NCI-H1436 (cell line): Measurements from ENCODE around the gene TFEB.
"Not testable (repeated sequence)": the region's sequence is repeated elsewhere in the genome, so short reads cannot be mapped to it uniquely, and the experiment has no call there.

ENCODE experiments used
- DNase-seq: peaks from one replicate; lab custom pipeline; 2025; lab: John Stamatoyannopoulos, UW

TFEB gene

DNA sequence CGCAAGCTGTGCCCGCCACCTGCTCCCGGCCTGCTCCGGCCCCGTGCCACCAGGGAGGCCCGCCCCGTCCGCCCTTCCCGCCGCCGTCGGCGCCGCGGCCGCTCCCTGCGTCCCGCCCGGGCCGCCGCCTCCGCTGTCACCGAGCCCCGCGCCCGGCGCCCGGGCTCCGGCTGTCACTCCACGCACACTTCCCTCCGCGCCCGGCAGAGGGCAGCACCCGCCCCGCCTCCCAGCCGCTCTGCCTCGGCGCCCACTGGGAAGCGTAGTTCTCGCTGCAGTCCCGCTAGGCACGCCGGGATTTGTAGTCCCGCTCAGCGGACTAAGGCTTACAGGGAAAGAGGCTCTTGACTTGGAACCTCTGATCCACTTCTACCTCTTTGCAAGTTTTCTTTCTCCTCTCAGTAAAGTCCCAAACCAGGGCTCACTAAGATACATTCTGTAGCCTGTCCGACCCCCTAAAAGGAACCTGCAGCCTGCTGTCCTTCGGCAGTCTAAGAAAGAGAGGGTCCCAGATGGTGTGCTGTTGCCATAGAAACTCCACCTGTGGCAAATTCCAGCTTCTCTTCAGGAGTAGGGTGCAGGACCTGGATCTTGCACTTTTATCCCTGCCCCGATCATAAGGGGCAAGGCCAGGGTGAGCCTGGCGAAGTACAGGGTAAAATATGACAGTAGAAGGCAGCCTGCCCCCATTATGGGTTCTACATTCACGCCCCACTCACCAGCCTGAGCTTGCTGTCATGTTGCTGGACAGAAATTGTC is at the start of gene TFEB:
Gene TFEB, minus strand, starts transcription at position 182 of the 759 bp plus-strand sequence. CDS start 44,395 bp downstream, outside the sequence.
- DNase-seq, result peak; percentile 83

DNA sequence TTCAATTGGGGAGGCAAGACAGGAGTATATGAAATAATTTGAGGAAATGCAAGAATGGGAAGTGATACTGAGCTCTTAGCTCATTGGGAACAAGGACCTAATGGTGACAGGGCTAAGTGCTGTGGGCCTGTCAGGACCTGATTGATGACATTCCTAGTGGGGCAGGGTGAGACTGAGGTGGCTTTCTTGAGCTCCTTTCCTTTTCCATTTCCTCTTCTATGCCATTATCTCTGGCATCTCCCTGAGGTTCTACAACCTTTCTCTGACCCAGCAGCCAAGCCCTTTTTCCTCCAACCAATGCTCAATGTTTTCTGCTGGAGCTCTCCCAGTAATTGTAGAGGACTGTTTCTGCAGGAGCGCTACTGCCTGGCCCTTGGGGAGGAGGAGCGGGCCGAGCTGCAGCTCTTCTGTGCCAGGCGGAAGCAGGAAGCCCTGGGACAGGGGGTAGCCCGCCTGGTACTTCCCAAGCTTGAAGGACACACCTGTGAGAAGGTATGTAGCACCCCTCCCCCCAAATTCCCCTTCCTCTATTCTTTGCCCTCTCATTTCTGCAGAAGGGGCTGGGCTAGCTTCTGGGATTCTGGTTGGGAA is 49.3 kb upstream of the TFEB start:
- no peak for DNase-seq

DNA sequence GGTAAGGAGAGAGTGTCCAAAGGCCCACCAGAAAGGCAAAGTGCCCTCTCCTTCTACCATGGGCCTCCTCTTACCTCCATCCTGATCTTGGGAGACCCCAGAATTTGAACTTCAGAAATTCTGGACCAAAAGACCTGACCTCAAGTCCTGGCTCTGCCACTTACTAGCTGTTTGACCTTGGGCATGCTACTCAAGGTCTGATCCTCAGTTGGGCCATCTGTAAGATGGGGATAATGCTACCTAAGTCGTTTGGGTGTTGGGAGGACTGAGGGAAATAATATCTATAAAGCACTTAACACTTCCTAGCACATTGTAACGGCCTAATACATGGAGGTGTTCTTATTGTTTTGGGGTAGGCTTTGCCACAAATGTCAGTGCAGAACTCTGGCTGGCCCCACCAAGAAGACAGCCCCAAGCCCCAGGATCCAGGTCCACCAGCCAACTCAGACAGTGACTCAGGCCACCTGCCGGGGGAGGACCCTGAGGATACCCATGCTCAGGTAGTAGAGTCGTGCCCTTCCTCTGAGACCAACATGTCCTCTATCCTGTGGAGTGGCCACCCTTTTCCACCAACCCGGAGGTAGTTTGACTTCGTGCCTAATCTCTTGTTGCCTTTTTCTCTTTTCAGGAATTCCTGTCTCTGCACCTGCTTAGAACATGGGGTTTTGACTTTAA is 47.8 kb upstream of the TFEB start:
- DNase-seq, result no peak

DNA sequence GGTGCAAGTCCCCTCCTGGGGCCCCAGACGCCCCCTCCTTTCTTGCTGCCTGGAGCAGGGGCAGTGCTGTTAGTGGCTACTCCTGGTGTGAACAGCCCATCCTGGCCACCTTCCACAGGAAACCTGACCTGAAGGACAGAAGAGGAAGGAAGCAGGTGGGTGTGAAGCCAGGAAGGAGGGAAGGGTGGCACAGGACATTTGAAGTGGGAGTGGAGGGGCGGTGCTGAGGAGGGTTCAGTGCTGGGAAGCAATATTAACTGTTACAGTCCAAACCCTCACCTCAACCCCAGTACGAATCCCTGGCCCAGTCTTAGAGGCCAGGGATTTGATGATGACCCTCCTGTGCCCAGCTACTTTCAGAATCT is 45.9 kb upstream of the TFEB start:
- no peak for DNase-seq

DNA sequence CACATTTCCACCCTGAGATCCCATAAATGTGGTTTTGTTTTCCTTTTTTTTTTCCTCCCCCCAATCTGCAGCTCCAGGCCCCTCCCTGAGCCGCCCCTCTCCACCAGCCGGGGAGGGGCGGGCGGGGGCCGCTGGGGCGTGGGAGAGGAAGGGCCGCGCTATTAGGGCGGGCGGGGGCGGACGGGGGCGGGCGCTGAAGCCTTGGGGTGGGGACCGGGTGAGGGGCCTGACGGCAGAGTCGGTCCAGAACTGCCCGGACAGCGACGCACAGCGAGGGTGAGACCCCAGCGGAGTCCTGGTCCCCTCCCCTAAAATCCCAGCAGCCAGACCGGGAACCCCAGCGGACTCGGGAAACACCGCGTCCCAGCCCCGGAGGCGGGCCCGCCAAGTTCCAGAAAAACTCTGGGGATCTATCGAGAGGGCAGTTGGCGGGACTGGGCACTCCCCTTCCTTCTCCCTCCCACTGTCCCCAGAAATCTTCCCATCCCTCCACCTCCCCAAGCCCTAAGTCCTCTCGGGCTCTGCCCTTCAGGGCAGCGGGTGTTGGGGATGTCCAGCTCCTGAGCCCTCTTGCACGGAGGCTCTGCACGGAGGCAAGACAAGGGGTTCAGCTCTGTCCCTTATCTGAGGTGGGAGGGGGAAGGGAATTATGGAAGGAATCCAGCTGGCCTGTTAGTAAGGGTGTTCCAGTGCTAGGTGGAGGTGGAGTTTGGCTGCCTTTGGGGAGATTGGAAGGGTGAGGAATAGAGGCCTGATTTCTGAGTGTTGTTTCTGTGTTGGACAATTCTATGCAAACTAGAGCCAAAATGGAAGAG is 45.4 kb upstream of the TFEB start, which contains the start of gene PRICKLE4:
Gene PRICKLE4, plus strand, starts transcription at position 232 of the 815 bp plus-strand sequence. CDS start 2,692 bp downstream, outside the sequence.
- DNase-seq, result no peak

DNA sequence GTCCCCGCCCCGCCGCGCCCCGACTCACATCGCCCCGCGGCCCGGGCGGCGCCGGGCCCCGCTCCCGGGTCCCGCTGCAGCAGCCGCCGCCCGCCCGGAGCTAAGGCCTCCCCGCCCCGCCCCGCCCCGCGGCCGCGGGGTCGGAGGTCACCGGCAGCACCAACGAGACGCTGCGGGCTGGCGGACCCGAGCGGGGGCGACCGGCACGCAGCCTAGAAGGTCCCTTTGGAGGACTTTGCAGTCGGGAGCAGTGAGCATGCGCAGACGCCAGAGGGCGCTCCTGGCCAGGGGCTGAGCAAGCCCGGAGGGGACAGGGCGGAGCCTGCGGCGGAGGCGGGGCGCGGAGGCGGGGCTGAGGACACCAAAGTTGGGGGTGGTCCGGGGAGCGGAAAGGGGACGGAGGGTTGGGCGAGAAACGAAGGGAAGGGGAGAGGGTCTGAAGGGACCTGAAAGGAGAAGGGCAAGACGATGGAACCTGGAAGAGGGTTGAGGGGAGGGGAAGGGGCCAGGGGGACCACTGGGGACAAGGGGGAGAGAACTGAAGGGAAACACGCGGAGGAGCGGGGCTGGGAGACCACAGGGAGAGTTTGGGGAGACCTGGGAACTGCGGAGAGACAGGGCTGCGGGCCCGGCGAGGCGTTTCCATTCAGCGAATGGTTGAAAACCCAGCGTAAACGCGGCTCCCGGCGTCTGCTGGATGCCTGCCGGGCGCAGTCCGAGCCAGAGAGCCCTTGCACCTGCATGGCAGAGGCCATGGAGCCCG is 44.6 kb upstream of the TFEB start, which contains the start of gene FRS3:
Gene FRS3, minus strand, starts transcription at position 113 of the 763 bp plus-strand sequence. CDS start 2,913 bp downstream, outside the sequence.
- DNase-seq, result peak; percentile 91

DNA sequence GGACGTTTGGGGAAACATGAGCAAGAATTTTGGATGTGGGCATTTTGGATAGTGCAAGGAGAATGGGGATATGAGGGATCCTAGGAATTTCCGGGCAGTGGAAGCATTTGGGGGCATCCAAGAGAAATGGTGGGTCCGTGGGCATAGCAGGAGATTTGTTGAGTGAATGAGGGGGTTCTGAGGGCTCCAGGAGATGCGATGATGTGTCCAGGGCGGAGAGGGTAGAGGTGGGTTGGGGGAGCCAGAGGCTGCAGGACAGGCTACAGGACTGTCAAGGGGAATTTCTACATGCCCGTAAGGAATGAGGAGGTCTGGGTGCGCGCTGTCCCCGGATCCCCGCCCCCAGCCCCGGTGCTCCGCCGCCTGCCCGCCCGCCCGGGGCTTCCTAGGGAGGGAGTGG is 43.9 kb upstream of the TFEB start:
- DNase-seq, result no peak

DNA sequence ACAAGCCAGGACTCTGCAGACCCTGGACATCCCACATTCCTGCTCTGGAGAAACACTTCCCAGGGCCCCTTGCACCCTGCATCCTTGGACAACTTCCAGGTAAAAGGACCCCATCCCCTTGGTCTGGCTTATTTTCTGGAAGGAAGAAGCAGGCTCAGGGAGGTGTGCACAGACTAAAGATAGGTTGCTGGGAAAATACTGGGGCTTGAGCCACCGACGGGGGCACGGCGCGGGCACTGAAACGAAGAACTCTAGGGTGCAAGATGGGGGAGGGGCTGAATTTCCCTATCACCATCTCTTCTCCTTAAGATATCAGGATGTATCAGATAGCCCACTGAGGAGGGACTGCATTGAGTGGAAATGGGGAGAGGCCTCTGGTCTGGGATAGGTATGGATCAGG is 43.5 kb upstream of the TFEB start:
- DNase-seq, result no peak

DNA sequence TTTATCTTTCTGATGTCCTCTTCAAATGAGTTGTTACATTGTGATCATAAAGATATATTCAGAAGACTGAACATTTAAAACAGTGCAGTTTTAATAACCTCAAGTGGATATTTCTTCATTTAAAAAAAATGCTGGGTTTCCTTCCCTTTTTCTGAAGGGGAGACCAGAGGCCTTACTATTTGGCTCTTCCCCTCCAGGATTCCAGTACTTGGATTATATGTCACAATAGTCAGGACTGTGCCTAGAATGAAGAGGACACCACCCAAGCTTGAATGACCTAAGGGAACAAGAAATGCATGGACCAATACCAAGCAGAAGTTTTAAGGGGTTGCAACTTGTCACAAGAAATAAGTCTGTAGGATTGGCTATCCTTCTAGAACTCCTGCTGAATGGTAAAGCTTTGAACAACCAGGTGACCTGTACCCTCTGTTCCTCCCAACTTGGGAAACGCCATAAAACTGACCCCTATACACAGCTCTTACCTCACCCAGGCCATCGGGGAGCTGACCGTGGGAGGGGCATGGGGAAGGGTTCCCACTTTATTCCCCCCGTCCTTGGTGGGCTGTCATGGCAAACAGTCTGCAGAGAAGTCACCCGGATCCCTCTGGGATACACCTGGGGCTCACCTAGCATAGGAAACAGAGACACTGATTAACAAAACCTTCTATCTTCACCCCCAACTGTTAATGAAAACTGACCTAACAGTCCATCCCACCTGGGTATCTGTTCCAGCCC is 42.3 kb upstream of the TFEB start:
- DNase-seq, result no peak

DNA sequence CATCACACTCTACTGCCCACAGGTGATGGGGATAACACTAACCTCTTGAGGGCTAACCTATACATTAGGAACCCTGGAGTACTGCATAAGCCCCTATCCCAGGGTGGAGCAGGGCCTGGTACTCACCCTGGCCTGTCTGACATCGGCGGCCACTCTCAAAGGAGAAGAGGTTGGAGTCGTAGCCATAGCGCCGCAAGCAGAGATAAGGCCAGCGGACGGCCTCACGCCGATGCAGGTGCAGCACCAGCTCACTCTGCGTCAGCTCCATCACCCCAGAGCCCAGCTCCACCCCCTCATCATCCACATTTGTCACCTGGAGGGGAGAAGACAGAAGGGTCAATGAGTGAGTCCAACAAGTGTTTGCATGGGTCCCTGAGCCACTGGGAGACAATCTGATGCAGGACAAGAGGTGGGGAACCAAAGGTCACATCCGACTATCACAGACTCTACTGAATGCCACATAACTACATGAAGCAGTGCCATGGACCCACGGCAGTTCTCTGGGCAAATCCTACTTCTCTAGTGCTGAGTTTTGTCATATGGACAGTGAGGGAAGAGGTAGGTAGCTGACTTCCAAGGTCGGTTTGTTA is 40.0 kb upstream of the TFEB start:
- no peak for DNase-seq

DNA sequence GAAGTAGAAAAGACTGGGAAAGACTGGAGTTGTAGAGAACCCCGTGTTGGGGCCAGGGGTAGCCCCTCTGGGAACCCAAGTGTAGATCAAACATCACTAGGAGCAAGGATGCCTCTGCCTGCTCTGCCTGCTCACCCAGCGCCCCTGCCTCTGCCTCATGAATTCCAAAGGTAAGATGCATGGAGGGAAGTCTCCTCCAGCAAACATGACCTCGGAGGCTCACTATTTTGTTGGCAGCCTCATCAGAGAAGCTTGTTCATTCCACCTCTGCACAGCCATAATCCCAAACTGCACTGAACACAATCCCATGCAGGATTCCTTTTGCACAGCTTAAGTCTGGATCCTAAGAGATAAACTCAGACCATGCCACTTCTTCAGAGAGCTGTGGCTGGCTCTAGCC is 39.4 kb upstream of the TFEB start:
- DNase-seq, result no peak

DNA sequence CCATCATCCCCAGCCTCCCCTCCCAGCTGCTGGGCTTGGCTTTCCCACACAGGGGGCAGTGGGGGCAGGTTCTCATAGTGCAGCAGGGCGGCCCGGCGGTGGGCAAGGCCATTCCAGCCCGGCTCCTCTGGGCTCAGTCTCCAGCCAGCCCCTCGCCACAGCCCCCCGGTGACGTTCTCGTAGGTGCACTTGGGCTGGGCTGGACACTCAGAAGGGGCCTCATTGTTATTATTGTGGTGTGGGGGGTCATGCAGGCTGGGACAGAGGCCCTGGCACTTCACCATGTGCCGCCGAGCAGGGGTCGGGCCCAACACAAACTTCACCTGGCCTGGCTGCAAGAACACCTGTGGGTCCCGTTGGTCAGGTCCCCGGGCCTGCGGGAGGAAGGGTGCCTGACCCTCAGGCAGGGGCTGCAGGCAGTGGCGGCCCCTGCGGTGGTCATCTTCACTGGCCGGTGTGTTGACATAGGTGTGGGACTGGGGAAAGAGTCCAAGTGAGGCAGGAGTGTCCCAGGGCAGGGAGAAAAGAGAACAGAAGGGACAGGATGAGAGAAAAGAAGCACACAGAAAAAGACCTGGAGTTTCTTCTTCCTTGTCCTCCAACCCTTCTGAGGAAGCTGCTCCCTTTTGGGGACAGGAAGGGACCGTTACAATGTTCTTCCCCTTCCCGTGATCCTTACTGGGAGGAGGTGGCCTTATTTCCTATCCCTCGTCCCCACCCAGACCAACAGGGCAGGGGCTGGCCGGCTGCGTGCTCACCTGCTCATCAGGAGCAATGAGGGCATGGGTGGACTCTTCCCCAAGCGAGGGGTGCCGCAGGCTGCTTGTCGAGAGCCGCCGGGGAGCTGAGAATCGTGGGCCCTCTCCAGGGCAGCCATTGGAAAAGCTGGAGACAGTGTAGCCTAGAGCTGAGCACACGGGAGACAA is 35.9 kb upstream of the TFEB start:
- DNase-seq, result no peak

DNA sequence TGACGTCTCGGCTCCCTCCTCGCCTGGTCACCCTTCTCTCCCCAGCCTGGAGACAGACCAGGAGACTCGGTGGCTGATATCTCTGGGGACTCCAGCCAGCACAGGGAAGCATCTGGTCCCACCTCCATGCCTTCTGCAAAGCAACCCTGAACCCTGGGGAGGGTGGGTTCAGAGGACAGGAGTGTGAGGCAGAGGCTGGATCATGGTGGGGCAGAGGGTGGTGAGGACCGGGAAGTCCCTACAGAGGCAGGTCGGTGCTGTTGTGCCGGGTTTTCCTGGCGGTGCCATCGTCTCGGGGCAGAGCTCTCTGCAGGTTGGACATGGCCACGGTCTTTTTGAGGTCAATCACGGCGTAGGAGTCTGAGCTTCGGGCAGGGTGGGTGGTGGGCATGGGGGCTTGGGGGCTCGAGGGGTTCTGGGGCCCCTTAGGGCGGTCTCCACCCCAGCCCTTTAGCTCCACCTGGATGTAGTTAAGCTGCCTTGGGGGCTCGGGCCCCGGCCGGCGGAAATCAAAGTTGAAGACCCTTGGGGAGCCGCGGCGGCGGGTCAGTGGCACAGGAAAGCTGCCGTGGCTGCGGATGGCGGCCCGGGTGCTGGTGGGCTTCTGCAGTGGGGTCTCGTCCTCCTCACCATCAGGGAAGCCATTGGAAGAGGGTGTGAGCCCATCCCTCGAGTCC is 35.1 kb upstream of the TFEB start:
- no peak for DNase-seq

DNA sequence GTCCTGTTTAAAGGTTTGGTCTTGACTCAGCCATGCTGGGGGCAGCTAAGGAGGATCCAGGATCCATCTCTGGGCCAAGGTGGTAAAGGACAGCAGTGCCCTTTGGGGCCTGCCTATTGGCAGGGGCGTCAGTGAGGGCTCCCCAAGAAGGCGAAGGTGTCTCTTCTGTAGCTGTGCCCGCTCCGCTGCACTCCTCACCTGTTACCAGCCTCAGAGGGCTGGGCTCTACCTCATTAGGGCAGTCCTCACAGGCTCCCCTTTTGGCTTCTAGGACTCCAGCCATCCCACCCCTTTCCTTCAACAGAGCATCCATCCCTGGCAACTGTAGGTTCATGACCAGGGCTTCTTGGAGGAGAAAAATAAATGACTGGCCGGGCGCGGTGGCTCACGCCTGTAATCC is 34.0 kb upstream of the TFEB start:
- no peak for DNase-seq

DNA sequence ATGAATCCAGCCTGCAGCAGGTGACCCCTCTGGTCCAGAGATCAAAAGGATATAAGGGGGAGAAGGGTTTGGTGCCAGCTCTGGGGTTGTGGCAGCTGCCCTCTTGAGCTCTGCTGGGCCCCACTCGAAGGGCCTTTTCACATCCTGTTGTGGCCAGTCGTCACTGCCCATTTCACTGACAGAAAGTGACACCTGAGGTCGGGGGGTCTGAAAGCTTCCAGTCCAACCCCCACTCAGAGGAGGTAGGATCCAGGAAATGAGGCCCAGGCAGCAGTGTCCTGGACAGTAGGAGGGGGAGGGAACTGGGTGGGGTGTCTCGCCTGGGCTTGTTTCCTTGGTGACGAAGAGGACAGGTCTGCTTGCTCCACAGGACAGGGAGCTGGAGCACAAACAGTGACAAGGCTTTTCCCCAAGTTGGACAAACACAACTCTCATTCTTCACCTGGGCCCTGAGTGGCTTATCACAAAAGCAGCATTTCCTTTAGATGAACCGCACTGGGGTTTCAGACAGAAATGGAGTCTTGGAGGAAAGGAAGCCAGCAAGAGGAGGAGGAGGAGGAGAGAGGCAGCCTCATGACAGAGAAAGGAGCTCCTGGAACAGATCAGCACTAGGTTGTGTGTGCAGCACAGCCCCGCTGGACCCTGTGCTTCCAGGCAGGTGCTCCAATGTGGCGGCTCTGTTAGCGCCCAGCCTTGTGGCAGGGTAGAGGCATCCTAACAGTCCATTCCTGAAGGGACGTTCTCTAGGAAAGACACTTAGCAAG is 33.3 kb upstream of the TFEB start:
- no peak for DNase-seq

DNA sequence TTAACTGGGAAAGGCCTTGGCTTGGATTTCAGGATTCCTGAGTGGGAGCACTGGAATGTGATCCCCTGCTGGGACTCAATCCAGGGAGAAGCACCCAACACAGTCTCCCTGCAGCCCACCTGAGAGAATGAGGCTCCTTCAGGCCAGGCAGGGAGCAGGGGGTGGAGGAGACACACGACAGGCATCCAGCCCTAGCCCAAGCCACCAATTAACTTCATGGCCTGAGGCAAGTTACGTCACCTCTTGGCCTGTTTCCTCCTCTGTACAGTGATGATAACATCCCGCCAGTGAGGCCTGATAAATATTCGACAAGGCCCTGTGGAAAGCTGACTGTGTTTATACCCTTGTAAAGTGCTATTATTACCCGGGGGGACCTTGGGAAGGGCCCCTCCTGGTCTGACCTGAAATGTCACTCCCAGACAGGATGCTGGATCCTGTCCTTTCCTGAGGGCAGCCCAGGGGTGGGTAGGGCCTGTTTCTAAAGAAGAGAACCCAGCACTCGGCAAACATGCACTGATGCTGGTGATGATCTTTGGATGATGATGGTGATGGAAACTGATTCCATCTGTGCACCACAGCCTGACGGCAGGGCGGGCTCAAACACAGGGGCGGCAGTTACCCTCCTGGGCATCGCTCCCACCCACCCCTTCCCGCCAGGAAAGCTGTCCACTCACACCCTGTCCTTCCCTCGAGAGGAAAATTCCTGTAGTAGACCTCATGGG is 31.9 kb upstream of the TFEB start:
- no peak for DNase-seq

DNA sequence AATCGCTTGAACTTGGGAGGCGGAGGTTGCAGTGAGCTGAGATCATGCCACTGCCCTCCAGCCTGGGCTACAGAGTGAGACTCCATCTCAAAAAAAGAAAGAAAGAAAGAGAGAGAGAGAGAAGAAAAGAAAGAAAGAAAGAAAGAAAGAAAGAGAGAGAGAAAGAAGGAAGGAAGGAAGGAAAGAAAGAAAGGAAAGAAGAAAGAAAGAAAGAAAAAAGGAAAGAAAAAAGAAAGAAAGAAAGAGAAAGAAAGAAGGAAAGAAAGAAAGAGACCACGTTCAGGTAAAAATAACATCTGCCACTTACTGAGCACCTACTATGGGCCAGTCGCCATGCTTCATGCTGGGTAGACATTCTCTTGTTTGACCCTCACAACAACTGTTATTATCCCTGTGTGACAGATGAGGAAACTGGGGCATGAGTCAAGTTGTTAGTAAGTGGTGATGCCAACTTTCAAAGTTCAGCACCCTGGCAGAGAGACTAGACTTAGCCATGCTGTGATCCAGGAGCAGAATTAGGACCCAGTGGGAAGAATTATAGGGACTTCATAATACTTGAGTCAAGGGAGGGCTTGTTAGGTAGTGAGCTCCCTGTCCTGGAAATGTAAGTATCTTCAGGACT is 30.7 kb upstream of the TFEB start:
- not testable (repeated sequence) for DNase-seq
